H9 (cell line): ENCODE data around the gene SLCO1C1. TPM values are rescaled to one million over a fixed set of nuclear protein-coding genes. Genes with fewer than 3 reads are reported as not detected.

ENCODE experiments used
- DNase-seq: peaks from one replicate; pipeline ENCODE4 v3.0.0-alpha.2; 2017
- H2AFZ ChIP-seq: one replicate; pipeline ENCODE4 v1.6.1; 2013; ENCODE audit warnings: mild to moderate bottlenecking, low read length, control low read depth, moderate library complexity
- H2AK5ac ChIP-seq: 2 replicates; pipeline ENCODE4 v1.6.1; 2013; ENCODE audit warnings: low read length, control low read depth, mixed read lengths; ENCODE audit not compliant: insufficient read length
- H2BK120ac ChIP-seq: one replicate; pipeline ENCODE4 v1.6.1; 2013; ENCODE audit warnings: low read depth, mild to moderate bottlenecking, low read length, control low read depth, inconsistent platforms; ENCODE audit not compliant: poor library complexity, severe bottlenecking
- H2BK12ac ChIP-seq: 2 replicates; pipeline ENCODE4 v1.6.1; 2013; ENCODE audit warnings: low read length, control low read depth, mixed read lengths, low read depth; ENCODE audit not compliant: insufficient read length
- H2BK15ac ChIP-seq: 2 replicates; pipeline ENCODE4 v1.6.1; 2013; ENCODE audit warnings: low read depth, low read length, control low read depth
- H2BK20ac ChIP-seq: one replicate; pipeline ENCODE4 v1.6.1; 2013; ENCODE audit warnings: low read depth, mild to moderate bottlenecking, low read length, control low read depth, inconsistent platforms; ENCODE audit not compliant: poor library complexity, severe bottlenecking
- H2BK5ac ChIP-seq: 2 replicates; pipeline ENCODE4 v1.6.1; 2013; ENCODE audit warnings: low read length, control low read depth, mixed read lengths; ENCODE audit not compliant: insufficient read length
- H3K14ac ChIP-seq: 2 replicates; pipeline ENCODE4 v1.6.1; 2013; ENCODE audit warnings: low read length, control low read depth; ENCODE audit not compliant: insufficient read depth
- H3K18ac ChIP-seq: 2 replicates; pipeline ENCODE4 v1.6.1; 2013; ENCODE audit warnings: low read depth, mild to moderate bottlenecking, mixed read lengths, low read length, control low read depth; ENCODE audit not compliant: insufficient read length
- H3K23ac ChIP-seq: 2 replicates; pipeline ENCODE4 v1.6.1; 2013; ENCODE audit warnings: low read length, control low read depth, mixed read lengths, low read depth; ENCODE audit not compliant: insufficient read length
- H3K23me2 ChIP-seq: 2 replicates; pipeline ENCODE4 v1.6.1; 2013; ENCODE audit warnings: low read depth, mild to moderate bottlenecking, mixed read lengths, low read length, control low read depth; ENCODE audit not compliant: insufficient read length, poor library complexity, severe bottlenecking
- H3K27ac ChIP-seq: 2 replicates; pipeline ENCODE4 v1.5.1; 2013; ENCODE audit warnings: low read length, control low read depth, mixed read lengths, low read depth; ENCODE audit not compliant: insufficient read length
- H3K27me3 ChIP-seq: 2 replicates; pipeline ENCODE4 v1.6.1; 2013; ENCODE audit warnings: low read length, control low read depth, inconsistent platforms; ENCODE audit not compliant: insufficient read depth
- H3K4ac ChIP-seq: 2 replicates; pipeline ENCODE4 v1.6.1; 2013; ENCODE audit warnings: low read depth, mild to moderate bottlenecking, control low read depth, inconsistent platforms, low read length, moderate library complexity
- H3K4me1 ChIP-seq: 2 replicates; pipeline ENCODE4 v1.6.1; 2013; ENCODE audit warnings: low read length, control low read depth, inconsistent platforms; ENCODE audit not compliant: insufficient read depth
- H3K4me2 ChIP-seq: 2 replicates; pipeline ENCODE4 v1.6.1; 2013; ENCODE audit warnings: low read length, control low read depth, mixed read lengths; ENCODE audit not compliant: insufficient read length, insufficient read depth
- H3K56ac ChIP-seq: 2 replicates; pipeline ENCODE4 v1.6.1; 2013; ENCODE audit warnings: low read depth, mild to moderate bottlenecking, mixed read lengths, low read length, control low read depth; ENCODE audit not compliant: insufficient read length
- H3K79me1 ChIP-seq: 2 replicates; pipeline ENCODE4 v1.6.1; 2013; ENCODE audit warnings: low read depth, mild to moderate bottlenecking, moderate library complexity, low read length, control low read depth, inconsistent platforms; ENCODE audit not compliant: insufficient read depth, poor library complexity, severe bottlenecking
- H3K79me2 ChIP-seq: 2 replicates; pipeline ENCODE4 v1.6.1; 2013; ENCODE audit warnings: low read length, control low read depth, inconsistent platforms; ENCODE audit not compliant: insufficient read depth
- H3K9ac ChIP-seq: 2 replicates; pipeline ENCODE4 v1.6.1; 2013; ENCODE audit warnings: low read length, control low read depth, mixed read lengths; ENCODE audit not compliant: insufficient read length; ENCODE audit errors: extremely low read depth
- H3K9me3 ChIP-seq: one replicate; pipeline ENCODE4 v1.6.1; 2013; ENCODE audit warnings: low read depth, low read length, inconsistent platforms; ENCODE audit not compliant: control insufficient read depth
- H3T11ph ChIP-seq: one replicate; pipeline ENCODE4 v1.6.1; 2013; ENCODE audit warnings: mild to moderate bottlenecking, low read length, control low read depth, inconsistent platforms
- H4K20me1 ChIP-seq: one replicate; pipeline ENCODE4 v1.6.1; 2013; ENCODE audit not compliant: control insufficient read depth, insufficient read length, insufficient read depth
- H4K5ac ChIP-seq: 2 replicates; pipeline ENCODE4 v1.6.1; 2013; ENCODE audit warnings: low read depth, mild to moderate bottlenecking, mixed read lengths, low read length, control low read depth; ENCODE audit not compliant: insufficient read length
- H4K8ac ChIP-seq: replicated peaks from 2 replicates; pipeline ENCODE4 v1.6.1; 2013; ENCODE audit warnings: low read length, control low read depth, mixed read lengths, low read depth; ENCODE audit not compliant: insufficient read length
- H4K91ac ChIP-seq: 2 replicates; pipeline ENCODE4 v1.6.1; 2013; ENCODE audit warnings: low read depth, mild to moderate bottlenecking, moderate library complexity, mixed read lengths, low read length, control low read depth; ENCODE audit not compliant: insufficient read length
- H3K27ac Mint-ChIP-seq, 3 experiments: 2 replicates in 2 of 3; 3 replicates in 1 of 3; pipeline ENCODE4 v1.8.0; 2020 to 2021; ENCODE audit warnings: mixed read lengths in 3 of 3, mild to moderate bottlenecking in 1 of 3, moderate library complexity in 1 of 3
- H3K27me3 Mint-ChIP-seq: 2 replicates; pipeline ENCODE4 v1.8.0; 2021; ENCODE audit warnings: low read depth, mild to moderate bottlenecking, moderate library complexity, mixed read lengths
- H3K36me3 Mint-ChIP-seq, 3 experiments: 2 replicates in 2 of 3; 3 replicates in 1 of 3; pipeline ENCODE4 v1.8.0; 2020 to 2021; ENCODE audit warnings: low read depth in 3 of 3, mixed read lengths in 3 of 3; ENCODE audit not compliant: insufficient read depth in 1 of 3
- H3K4me1 Mint-ChIP-seq, 2 experiments: 2 replicates each; pipeline ENCODE4 v1.8.0; 2020; ENCODE audit warnings: mixed read lengths in 2 of 2
- H3K4me3 Mint-ChIP-seq, 2 experiments: 2 replicates in 1 of 2; 3 replicates in 1 of 2; pipeline ENCODE4 v1.8.0; 2020 to 2021; ENCODE audit warnings: mild to moderate bottlenecking in 2 of 2, mixed read lengths in 2 of 2, moderate library complexity in 1 of 2
- H3K9me3 Mint-ChIP-seq, 2 experiments: 2 replicates in 1 of 2; 3 replicates in 1 of 2; pipeline ENCODE4 v1.8.0; 2020; ENCODE audit warnings: mild to moderate bottlenecking in 2 of 2, mixed read lengths in 2 of 2, moderate library complexity in 1 of 2
- CTCF ChIP-seq: fragments of 200-600 bp; sonication (generic); conservative IDR thresholded peaks from 3 replicates; pipeline ENCODE4 v1.8.0; 2021; ENCODE audit warnings: antibody characterized with exemption, mild to moderate bottlenecking
- WGBS: extraction: QIAGEN DNeasy Blood & Tissue Kit; methylation state at CpG from one replicate; pipeline ENCODE4 v1.1.7; 2013; ENCODE audit warnings: missing lambda C conversion rate, low lambda C conversion rate, mixed read lengths; ENCODE audit not compliant: insufficient read length; ENCODE audit errors: extremely low coverage; 5-methylcytosine and 5-hydroxymethylcytosine counted together
- total RNA-seq: library from RNA; stranded (reverse); gene quantifications from 2 replicates; pipeline ENCODE4 v1.2.1, GENCODE V29; 2021

Gene SLCO1C1
- total RNA-seq, 1 experiment from 2014 or later: not detected

- H2BK120ac ChIP-seq: no peak overlapping the region
- DNase-seq: no peak
- H3K4me2 ChIP-seq: no peak overlapping the region
- no peak overlapping the region for H2AFZ ChIP-seq
- no peak overlapping the region for H4K8ac ChIP-seq
- H3K18ac ChIP-seq: no peak overlapping the region
- H2AK5ac ChIP-seq: no peak overlapping the region
- Mint-ChIP-seq H3K4me3 (no peak overlapping the region), H3K9me3 (peaks cover 0 to under 1% of the 10 kb centered on the region in 2 experiments; a peak in 2 of 5 replicates), H3K4me1 (no peaks in the 10 kb centered on the region; a peak in 1 of 4 replicates), H3K27me3 (no peaks in the 10 kb centered on the region), H3K36me3 (no peaks in the 10 kb centered on the region), H3K27ac (no peak overlapping the region; a peak in 1 of 7 replicates)
- no peak overlapping the region for H3K9ac ChIP-seq
- H3K4ac ChIP-seq: no peak overlapping the region
- no peak overlapping the region for H2BK5ac ChIP-seq
- no peak overlapping the region for H3K27ac ChIP-seq
- no peak overlapping the region for H3K23ac ChIP-seq
- no peaks in the 10 kb centered on the region for H3K79me2 ChIP-seq
- H2BK12ac ChIP-seq: no peak overlapping the region
- H3K14ac ChIP-seq: no peak overlapping the region
- H4K5ac ChIP-seq: no peak overlapping the region
- H3K23me2 ChIP-seq: no peaks in the 10 kb centered on the region
- H3K9me3 ChIP-seq: no peaks in the 10 kb centered on the region
- H4K91ac ChIP-seq: no peak overlapping the region
- TF ChIP-seq CTCF: no peak
- no peaks in the 10 kb centered on the region for H3K4me1 ChIP-seq
- H2BK15ac ChIP-seq: no peak overlapping the region
- H3K56ac ChIP-seq: no peak overlapping the region
- 100% methylated on average over 1 of the region's 1 CpG for WGBS
- H2BK20ac ChIP-seq: no peak overlapping the region
- H3T11ph ChIP-seq: no peak overlapping the region
- H4K20me1 ChIP-seq: no peaks in the 10 kb centered on the region
- H3K27me3 ChIP-seq: no peaks in the 10 kb centered on the region
- H3K79me1 ChIP-seq: no peaks in the 10 kb centered on the region
These were observed 53.1 kb downstream of the SLCO1C1 start for GRCh38 chr12:20748198-20748597.
